HG03521 (cell line): Measurements from ENCODE around the gene ADAMTSL3.
"Not testable (repeated sequence)": the region's sequence is repeated elsewhere in the genome, so short reads cannot be mapped to it uniquely, and the experiment has no call there.

ENCODE experiments used
- ATAC-seq: cut with Tn5 transposase; IDR thresholded peaks from one replicate; pipeline ENCODE4 v1.9.1; 2021; ENCODE audit warnings: mild to moderate bottlenecking, moderate library complexity; ENCODE audit not compliant: unreplicated experiment

ADAMTSL3 gene

DNA sequence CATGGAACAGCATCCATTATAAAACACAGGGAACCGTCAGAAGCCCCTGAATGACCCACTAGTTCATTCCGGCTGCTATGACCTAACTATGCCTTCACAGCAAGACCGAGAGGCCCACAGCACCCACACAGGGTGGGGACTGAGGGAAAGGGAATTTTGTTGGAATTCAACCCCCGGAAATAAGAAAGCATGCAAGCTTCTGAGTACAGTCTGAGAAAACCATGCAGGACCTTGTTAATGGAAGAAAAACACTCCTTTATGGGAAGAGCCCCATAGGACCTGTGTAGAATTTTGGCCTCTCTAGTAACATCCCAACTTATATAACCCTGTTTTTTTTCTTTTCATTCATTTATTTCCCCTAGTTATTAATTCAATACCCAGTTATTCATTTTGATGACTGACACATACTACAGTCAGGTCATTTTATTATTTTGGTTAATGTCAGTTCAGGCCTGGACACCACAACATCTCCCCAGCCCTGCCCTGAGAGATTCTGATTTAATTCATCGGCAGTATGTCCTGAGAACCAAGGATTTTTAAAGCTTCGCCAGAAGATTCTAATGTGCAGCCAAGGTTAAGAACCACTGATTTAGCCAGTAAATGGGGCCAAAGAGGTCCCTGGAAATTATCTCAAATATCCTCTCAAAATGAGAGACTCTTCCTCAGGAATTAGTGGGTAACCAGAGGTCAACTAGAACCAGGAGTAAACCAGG is 350.0 kb downstream of the ADAMTSL3 start:
- ATAC-seq: no peak

DNA sequence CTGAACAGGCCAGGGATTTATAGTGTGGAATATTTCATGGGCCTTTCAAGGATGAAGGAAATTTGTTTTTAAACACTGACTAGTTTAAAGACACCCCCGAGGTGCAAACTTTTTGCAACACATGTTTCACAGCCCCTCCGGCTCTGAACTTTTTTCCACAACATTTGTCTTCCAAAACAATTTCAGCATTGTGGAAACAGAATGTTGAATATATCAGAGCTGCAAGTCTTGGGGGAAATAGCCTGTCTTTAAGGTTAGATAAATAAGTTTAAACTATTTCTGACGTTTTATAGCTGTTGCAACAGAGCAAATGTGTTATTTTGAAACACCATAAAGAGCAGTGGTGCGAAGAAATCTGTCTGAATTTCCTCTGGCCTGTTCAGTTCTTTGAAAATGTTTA is 352.5 kb downstream of the ADAMTSL3 start:
- no peak for ATAC-seq

DNA sequence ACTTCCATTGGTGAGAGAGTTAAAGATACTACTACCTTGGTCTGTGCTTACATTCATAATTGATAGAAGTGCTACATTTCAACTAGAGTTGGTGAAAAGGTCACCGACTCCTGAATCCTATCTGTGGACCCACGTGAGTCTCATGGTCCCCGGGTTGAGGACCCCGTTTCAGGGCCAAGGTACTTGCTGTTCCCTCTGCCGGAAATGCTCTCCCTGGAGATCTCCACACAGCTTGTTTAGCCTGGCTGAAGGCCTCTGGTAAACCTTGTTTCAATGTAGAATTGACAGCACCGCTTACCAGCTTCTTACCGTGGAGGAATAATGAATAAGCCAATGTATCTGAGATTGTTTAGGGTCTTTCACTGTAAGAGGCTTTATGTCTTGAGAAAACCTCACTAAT is 355.7 kb downstream of the ADAMTSL3 start:
- no peak for ATAC-seq

DNA sequence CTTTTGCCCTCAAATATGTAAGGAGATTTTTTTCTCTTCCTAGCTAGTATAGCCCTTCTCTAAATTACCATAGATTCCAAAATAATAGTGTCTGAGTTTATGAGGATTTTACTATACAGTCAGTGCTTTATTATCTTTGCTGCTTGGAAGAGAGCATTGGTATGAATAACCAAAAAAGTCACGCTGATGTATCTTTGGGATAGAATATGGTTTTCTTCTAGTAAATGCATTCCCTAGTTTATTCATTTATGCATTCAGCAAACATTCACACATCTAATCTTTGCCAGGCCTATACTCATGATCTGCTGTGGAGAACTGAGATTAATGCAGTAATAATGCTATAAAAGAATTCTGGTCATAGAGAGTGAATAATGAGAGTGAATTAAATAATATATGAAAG is 356.3 kb downstream of the ADAMTSL3 start:
- no peak for ATAC-seq

- no peak for ATAC-seq
Observed at GRCh38 chr15:84016371-84016770, 362.4 kb downstream of the ADAMTSL3 start.

DNA sequence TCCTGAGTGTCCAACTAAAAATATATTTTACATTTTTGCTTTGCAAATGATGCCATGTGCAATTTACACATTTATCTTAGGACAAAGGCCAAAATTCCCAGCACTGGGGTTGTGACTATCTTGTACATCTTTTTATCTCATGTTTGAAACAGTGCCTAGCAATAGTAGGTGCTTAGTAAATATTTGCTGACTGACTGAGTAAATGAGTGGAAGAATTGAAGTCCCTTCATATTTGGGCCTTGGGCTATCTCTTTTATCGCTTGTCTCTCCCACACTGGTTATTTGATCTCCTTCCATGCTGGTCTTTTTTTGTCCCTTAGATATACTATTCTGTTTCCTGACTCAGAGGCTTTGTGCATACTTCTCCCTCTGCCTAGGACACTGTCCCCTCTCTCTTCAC is 368.6 kb downstream of the ADAMTSL3 start:
- no peak for ATAC-seq

- ATAC-seq: no peak
Observed at GRCh38 chr15:84023636-84024035, 369.7 kb downstream of the ADAMTSL3 start.

DNA sequence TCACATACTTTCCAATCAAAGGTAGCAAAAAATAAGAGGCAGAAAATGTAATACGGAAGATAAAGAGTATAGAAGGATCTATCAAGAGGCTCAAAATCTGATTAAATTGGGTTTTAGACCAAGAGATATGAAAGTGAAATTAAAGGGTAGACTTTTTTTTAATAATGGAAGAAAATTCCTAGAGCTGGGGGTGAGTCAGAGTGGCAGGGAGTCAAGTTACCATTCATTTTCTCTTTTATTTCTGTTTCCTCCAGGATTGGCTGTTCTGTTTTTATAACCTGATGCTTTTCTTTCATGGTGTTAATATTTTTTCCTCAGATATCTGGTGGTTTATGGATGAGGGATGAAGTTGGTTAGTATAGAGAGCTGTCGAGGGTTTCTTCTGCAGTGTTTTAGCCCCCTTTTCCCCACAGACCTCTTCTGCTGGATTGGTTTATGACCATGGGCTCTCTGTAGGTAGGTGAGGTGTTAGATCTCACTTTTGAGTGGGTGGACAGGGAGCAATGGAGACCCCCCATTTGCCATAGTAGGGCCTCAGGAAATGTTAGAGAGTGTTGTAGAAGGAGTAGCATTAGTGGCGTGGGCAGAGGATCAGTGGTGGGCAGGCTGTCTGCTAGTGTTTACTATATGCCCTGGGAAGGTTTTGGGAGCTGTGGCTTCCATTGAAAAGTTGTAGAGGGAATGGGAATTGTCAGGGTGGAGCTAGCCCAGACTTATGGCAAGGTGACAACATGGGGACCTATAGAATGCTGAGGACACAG is 380.1 kb downstream of the ADAMTSL3 start:
- no peak for ATAC-seq

DNA sequence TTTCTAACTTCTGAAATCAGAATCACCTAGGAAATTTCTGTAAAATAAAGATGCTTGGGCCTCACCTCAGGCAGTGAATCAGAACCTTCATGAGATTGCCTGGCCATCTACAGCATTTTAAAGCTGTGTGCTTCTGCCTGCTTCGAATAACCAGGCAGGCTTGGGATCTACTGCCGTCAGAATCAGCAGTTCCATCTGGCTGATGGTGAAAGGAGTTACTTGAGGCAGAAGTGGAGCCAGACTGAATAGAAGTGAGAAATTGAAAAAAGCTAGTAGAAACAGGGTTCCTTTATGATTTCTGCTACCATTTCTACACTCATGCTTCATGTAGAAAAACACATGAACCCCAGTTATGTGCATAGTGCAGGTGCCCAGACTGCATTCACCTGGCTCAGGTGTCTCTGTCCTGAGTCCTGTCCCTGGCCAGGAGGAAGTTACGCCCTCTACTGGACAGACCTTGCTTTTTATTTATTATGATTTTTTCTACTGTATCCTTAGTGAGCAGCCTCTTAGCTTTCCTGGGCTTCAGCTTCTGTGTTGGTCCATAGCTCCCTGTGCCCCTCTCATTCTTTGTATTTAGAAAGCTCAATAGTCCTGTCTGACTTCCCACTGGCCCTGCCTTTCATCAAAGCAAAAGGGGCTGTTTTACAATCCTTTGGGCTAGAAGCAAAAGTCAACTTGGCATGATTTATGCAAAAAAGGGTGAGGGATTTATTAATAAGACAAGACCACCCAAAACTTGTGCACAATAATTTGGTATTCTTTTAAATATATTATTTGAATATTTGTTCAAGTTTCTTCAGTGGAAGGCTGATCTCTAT is 380.9 kb downstream of the ADAMTSL3 start:
- no peak for ATAC-seq

- no peak for ATAC-seq
Observed at GRCh38 chr15:84035399-84035766, 381.5 kb downstream of the ADAMTSL3 start.

DNA sequence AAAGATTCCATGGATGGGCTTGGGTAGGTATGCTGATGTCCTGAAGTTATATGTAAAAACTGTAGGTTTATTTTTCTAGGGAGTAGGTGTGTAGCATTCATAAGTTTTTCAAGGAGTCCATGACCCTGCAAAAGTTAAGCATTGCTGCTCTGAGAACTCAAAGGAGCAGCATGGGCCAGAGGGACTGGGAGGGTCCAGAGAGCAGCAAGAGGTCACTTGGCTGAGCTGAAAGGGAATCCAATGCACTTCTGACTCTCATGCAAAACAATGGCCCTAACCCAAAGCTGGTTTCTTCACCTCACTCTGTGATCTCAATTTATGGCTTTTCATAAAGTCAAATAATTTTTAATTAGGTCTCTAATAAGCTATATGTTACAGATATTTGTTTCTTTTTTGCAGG is 383.4 kb downstream of the ADAMTSL3 start:
- no peak for ATAC-seq

DNA sequence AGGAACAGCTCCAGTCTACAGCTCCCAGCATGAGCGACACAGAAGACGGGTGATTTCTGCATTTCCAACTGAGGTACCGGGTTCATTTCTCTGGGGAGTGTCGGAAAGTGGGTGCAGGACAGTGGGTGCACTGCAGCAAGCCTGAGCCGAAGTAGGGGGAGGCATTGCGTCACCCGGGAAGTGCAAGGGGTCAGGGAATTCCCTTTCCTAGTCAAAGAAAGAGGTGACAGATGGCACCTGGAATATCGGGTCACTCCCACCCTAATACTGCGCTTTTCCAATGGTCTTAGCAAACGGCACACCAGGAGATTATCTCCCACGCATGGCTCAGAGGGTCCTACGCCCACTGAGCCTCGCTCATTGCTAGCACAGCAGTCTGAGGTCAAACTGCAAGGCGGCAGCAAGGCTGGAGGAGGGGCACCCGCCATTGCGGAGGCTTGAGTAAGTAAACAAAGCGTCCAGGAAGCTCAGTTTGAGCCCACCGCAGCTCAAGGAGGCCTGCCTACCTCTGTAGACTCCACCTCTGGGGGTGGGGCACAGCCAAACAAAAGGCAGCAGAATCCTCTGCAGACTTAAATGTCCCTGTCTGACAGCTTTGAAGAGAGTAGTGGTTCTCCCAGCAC is 388.6 kb downstream of the ADAMTSL3 start:
- ATAC-seq: not testable (repeated sequence)

DNA sequence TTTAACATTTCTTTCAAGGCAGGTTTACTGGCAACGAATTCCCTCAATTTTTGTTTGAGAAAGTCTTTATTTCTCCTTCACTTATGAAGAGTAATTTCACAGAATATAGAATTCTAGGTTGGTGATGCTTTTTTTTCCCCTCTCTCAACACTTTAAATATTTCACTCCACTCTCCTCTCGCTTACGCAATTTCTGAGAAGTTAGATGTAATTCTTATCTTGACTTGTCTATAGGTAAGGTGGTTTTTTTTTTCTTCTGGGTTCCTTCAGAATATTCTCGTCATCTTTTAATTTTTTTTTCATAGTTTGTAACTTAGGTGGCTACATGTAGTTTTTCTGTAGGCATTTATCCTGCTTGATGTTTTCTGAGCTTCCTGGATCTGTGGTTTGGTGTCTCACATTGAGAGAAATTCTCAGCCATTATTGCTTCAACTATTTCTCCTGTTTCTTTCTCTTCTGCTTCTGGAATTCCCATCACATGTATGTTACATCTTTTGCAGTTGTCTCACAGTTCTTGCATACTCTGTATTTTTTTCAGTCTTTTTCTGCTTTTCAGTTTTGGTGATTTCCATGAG is 392.2 kb downstream of the ADAMTSL3 start:
- ATAC-seq: no peak

- ATAC-seq: not testable (repeated sequence)
Observed at GRCh38 chr15:84049480-84049879, 395.6 kb downstream of the ADAMTSL3 start.

DNA sequence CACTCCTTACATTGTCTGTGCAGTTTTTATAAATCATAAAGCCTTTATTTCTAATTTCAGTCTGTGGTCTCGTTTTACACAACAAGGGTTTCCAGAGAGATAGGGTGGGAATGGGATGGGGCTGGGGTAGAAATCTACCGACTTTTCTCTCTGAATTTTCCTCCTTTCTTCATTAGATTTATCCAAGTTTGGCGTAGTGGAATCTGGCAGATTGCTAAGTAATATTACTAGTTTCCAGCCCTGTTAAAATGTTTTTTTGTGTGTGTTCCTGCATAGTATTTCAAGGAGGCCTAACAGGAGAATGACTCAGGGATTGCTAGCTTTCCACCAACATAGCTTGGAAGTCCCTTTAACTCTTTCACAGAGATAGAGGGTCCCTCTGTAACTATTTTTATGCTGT is 396.2 kb downstream of the ADAMTSL3 start:
- ATAC-seq: no peak

DNA sequence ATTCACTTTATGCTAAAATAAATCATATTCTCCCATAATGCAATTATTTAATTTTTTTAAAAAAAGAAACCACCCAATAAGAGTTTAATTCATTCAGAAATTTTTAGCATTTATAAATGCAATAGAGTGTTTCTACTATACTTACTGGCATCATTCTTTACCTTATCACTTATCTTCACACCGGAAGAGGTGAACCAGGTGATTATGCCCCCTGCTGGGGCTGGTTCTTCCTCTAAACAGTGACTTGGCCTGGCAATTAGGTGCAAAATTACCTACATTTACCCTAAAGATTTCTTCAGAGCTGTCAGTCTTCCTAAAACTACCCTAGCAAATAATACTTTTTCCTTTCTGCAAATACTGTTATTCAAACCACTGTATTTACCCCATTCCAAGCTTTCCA is 397.2 kb downstream of the ADAMTSL3 start:
- ATAC-seq: not testable (repeated sequence)

GRCh38 chr15:84054544-84054943 is 400.6 kb downstream of the ADAMTSL3 start:
- not testable (repeated sequence) for ATAC-seq

- no peak for ATAC-seq
Observed at GRCh38 chr15:84057714-84058331, 403.9 kb downstream of the ADAMTSL3 start.

DNA sequence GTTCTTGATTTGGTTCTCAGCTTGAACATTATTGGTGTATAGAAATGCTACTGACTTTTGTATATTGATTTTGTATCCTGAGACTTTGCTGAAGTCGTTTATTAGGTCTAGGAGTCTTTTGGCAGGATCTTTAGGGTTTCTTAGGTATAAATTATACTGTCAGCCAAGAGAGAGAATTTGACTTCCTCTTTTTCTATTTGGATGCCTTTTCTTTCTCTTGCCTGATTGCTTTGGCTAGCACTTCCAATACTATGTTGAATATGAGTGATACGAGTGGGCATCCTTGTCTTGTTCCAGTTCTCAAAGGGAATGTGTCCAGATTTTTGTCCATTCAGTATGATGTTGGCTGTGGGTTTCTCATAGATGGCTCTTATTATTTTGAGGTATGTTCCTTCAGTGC is 409.8 kb downstream of the ADAMTSL3 start:
- ATAC-seq: not testable (repeated sequence)

- not testable (repeated sequence) for ATAC-seq
Observed at GRCh38 chr15:84068674-84069073, 414.8 kb downstream of the ADAMTSL3 start.
